GM13977 (cell line): ENCODE data around the gene PXDN.
"Not testable (repeated sequence)": the region's sequence is repeated elsewhere in the genome, so short reads cannot be mapped to it uniquely, and the experiment has no call there.

Experiments used
- DNase-seq: peaks from one replicate; pipeline ENCODE4 v3.0.0; 2012; ENCODE audit warnings: low spot score
- in situ Hi-C: fragments of 300-500 bp; cut with MboI; formaldehyde crosslinking; loops from one replicate; pipeline ENCODE4 v1.12.0; 2022; ENCODE audit warnings: low sequenced_read_pairs, low pct_unique_long_range_greater_than_20kb, mixed read lengths, inconsistent platforms; ENCODE audit not compliant: unreplicated experiment
- TF ChIP-seq, protein P1 (sequence below): IDR thresholded peaks from 2 replicates; pipeline ENCODE4 v1.5.1; 2012; ENCODE audit warnings: mild to moderate bottlenecking, control low read depth; ENCODE audit not compliant: insufficient read depth; ENCODE audit errors: extremely low read depth, missing control alignments

The PXDN gene

DNA sequence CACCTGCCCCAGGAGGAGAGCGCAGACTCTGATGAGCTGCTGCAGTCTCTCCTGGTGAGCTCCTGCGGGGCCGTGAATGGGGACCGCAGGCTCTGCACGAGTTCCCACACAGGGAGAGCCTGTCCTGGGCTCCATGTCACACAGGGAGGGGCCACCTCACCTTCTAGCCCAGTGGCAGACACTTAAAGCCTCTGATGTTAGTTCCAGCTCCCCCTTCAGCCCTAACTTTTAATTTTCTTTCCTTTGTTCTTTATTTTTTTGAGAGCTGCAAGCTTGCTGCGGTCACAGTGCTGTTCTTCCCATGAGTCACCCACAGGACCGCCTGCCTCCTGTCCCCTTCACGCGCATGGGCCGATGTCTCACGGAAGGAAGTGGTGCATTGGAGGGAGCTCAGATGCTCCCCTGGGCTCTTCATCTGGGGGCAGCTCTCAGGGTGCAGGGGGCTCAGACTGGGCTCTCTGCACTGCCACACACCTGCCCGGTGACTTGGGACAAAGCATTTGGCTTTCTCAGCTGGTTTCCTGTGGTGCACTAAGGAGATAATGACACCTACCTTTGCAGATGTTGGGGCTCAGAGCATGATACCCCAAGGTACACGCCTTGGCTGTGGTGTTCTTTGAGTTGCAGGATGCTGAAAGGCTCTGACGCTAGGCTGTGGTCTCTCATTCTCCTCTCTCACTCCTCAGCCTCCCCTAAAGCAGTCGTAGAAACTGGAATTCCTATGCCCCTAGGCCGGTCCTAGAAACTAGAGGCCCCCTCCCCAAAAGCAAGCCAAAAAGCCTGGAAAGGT is 37.2 kb upstream of the PXDN start:
- TF ChIP-seq, protein P1, sequence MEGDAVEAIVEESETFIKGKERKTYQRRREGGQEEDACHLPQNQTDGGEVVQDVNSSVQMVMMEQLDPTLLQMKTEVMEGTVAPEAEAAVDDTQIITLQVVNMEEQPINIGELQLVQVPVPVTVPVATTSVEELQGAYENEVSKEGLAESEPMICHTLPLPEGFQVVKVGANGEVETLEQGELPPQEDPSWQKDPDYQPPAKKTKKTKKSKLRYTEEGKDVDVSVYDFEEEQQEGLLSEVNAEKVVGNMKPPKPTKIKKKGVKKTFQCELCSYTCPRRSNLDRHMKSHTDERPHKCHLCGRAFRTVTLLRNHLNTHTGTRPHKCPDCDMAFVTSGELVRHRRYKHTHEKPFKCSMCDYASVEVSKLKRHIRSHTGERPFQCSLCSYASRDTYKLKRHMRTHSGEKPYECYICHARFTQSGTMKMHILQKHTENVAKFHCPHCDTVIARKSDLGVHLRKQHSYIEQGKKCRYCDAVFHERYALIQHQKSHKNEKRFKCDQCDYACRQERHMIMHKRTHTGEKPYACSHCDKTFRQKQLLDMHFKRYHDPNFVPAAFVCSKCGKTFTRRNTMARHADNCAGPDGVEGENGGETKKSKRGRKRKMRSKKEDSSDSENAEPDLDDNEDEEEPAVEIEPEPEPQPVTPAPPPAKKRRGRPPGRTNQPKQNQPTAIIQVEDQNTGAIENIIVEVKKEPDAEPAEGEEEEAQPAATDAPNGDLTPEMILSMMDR, result no peak
- in situ Hi-C loops, result no loop called here
- DNase-seq, result no peak

DNA sequence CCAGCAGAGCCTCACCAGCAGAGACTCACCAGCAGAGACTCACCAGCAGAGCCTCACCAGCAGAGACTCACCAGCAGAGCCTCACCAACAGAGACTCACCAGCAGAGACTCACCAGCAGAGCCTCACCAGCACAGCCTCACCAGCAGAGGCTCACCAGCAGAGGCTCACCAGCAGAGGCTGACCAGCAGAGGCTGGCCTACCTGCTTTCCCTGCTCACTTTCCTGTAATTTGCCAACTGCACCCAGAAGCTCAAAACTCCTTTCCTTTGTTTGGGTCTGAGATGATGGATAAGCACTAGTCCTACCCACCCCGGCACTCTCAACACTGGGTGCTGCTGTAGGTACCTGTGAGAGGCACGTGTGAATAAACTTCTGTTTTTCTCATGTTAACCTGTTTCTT is 36.4 kb upstream of the PXDN start:
- in situ Hi-C loops, result no loop called here

DNA sequence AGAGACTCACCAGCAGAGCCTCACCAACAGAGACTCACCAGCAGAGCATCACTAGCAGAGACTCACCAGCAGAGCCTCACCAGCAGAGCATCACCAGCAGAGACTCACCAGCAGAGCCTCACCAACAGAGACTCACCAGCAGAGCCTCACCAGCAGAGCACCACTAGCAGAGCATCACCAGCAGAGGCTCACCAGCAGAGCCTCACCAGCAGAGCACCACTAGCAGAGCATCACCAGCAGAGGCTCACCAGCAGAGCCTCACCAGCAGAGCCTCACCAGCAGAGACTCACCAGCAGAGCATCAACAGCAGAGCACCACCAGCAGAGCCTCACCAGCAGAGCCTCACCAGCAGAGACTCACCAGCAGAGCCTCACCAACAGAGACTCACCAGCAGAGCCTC is 35.7 kb upstream of the PXDN start:
- in situ Hi-C loops, DNase-seq: not testable (repeated sequence)

More for the DNA sequence above, 36.4 kb upstream of the PXDN start:
- TF ChIP-seq, protein P1, result no peak
- no peak for DNase-seq

DNA sequence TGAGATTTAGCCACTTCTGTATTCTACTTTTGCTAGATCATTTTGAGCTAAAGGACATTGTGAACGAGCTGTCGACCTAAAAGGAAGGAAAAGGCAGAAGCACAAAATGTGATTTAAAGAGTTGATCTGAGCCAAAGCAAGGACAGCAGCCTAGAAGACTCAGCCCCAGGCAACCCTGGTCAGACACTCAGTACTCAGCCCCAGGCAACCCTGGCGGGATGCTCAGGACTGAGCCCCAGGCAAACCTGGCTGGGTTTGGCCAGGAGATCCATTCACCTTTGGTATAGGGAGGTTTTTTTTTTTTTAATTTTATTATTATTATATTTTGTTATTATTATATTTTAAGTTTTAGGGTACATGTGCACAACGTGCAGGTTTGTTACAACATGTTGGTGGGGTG is 34.3 kb upstream of the PXDN start:
- TF ChIP-seq, protein P1, result no peak
- in situ Hi-C loops, result no loop called here
- no peak for DNase-seq

DNA sequence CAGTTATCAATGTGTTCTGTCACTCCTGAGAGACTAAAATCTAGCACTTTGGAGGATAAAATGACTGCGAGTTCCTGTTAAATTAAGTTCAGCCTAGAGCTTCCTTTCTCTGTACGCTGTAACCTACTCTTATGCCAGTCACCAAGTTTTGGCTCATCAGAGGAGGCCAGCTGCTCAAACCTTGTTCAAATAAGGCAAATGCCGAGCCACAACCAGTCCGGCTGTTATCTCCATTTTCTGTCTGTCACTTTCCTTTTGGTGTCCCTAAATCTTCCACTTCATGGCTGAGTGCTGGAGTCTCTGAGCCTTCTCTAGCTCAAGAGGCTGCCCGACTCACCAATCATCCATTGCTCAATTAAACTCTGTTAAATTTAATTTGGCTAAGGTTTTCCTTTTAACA is 33.5 kb upstream of the PXDN start:
- in situ Hi-C loops, result no loop called here
- no peak for DNase-seq
- TF ChIP-seq, protein P1, result no peak

DNA sequence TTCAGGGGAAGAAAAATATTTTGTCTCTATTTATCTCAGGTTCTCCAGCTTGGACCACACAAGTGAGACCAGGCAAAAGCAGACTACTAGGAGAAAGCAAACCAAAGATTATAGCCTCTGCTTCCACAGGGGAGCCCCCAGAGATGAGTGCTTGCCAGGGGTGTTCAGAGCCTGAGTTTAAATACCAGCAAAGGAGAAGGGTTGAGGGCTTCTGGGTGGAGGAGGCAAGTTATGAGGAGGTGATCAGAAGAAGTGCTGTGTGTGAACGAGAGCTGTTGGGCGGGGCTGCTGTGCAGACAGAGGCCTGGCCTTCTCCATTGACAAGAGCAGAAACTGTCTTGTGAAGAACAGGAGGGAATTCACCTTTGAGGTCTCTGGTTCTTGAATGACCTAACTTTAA is 32.8 kb upstream of the PXDN start:
- in situ Hi-C loops, result no loop called here
- TF ChIP-seq, protein P1, result no peak

DNA sequence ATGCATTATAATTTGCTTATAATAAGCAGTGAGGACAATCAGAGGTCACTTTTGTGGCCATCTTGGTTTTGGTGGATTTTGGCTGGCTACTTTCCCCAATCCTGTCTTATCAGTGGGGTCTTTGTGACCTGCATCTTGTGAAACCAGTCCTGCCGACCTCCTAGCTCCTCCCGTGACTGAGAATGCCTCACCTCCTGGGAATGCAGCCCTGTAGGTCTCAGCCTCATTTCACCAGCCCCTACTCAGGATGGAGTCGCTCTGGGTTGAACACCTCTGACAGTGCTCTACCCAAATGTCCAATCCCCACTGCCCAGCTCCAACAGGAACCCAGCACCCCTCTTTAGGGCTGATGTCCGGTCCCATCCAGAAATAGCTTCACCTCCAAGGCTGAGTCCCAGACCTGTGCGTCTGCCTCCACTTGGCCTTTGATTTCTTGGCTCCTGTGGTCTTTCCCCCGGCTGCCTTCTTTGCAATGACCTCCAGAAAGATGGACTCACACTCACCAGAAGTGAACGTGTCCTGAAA is 31.3 kb upstream of the PXDN start:
- no peak for DNase-seq
- TF ChIP-seq, protein P1, result no peak
- in situ Hi-C loops, result no loop called here

More for the DNA sequence above, 32.8 kb upstream of the PXDN start:
- DNase-seq, result no peak
